Measurements from ENCODE around the gene CPA5. TPM values are rescaled to one million over a fixed set of nuclear protein-coding genes. Genes with fewer than 3 reads are reported as not detected.
"Not testable (repeated sequence)": the region's sequence is repeated elsewhere in the genome, so short reads cannot be mapped to it uniquely, and the experiment has no call there.

CPA5 gene
- polyA plus RNA-seq (2012; ENCODE audit: insufficient read depth, insufficient read length), result not detected

GRCh38 chr7:130344271-130344866, at the start of gene CPA5:
CPA5 (plus strand) TSS chr7:130344816; CDS start chr7:130346486, 1,670 bp downstream.
- no peak within 1 kb of the TSS for H3K4me3 ChIP-seq (ENCODE audit: low read length)

GRCh38 chr7:130296221-130296951, 48.2 kb upstream of the CPA5 start:
- no peak overlapping the region for H3K4me3 ChIP-seq (ENCODE audit: low read length)
- DNase-seq (ENCODE audit: low read depth, low spot score), result no peak

More at GRCh38 chr7:130344271-130344866, at the start of gene CPA5:
- DNase-seq (ENCODE audit: low read depth, low spot score), result no peak

- no peak overlapping the region for H3K4me3 ChIP-seq (ENCODE audit: low read length)
- DNase-seq (ENCODE audit: low read depth, low spot score), result no peak
Measured at GRCh38 chr7:130297628-130298543, 46.7 kb upstream of the CPA5 start.

DNA sequence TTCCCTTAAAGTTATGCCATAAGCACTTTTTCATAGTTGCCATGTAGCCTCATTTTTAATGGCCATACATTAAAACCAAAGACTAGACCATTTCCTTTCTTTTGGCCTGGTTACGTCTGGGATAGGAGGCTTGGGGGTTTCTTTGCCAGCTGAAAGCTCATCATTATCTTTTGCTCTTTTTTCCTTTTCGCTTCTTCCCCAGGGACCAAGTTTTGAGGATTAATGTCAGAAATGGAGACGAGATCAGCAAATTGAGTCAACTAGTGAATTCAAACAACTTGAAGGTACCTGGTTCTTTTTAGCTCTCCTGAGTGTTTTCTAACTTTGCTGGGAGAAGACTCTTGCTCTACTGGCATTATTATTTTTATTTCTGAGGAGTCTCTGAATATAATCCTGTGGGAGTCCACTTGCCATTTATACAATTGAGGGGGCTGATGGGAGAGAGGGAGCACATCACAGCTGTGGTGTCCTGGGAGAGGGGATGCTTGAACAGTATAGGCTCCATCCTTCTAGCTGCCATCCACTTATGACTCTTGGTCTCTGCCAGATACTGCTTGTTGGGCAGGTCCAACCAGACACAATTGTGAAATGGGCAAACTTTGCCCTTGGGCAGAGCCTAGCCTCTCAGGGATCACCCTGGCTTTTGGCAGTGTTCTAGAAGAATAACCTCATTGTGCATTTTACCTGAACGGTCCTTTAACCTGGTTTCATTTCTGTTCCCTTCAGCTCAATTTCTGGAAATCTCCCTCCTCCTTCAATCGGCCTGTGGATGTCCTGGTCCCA, 45.9 kb upstream of the CPA5 start:
- DNase-seq (ENCODE audit: low read depth, low spot score), result no peak
- no peak overlapping the region for H3K4me3 ChIP-seq (ENCODE audit: low read length)

DNA sequence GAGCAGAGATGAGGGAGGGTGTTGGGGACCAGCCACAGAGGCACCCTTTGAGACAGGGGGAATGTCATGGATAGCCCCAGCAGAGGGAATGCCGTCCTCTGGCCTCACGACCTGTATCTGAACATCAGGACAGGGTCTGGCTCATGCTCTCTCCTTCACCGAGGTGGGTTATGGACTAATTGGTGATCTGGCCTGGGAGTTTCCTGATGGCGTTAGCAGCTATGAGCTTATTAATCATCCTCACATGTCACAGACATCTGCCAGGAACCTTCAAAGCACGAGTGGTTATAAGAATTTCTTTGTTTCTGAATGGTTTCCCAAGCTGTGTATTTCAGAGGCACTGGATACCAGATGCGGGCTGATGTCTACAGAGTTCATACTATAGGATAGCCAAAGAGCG, 44.8 kb upstream of the CPA5 start:
- no peak for DNase-seq (ENCODE audit: low read depth, low spot score)
- no peak overlapping the region for H3K4me3 ChIP-seq (ENCODE audit: low read length)

DNA sequence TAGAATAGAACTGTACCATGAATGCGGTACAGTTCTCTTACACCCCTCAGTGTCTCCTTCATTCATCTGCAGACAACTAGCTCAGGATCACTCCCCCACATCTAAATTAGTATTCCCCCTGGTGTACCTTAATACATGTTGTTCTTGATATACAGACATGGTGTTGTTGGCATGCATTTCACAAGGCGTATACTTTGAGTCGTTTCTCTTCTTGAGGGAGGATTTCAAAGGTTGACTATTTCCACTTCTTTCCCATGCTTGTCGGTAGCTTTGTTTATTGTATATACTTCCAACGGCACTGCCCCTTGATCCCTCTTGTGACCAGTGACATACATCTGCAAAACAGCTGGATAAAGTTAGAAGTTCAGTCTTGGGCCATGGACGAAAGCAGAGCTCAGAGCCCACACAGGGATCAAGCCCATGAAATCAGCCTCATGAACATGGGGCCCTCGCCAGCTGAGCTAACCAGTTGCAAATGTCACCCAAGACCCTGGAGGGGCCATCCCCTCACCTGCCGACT, 43.1 kb upstream of the CPA5 start:
- no peak for DNase-seq (ENCODE audit: low read depth, low spot score)
- no peak overlapping the region for H3K4me3 ChIP-seq (ENCODE audit: low read length)

GRCh38 chr7:130302649-130303048, 42.0 kb upstream of the CPA5 start:
- no peak for DNase-seq (ENCODE audit: low read depth, low spot score)
- H3K4me3 ChIP-seq (ENCODE audit: low read length), result no peak overlapping the region

DNA sequence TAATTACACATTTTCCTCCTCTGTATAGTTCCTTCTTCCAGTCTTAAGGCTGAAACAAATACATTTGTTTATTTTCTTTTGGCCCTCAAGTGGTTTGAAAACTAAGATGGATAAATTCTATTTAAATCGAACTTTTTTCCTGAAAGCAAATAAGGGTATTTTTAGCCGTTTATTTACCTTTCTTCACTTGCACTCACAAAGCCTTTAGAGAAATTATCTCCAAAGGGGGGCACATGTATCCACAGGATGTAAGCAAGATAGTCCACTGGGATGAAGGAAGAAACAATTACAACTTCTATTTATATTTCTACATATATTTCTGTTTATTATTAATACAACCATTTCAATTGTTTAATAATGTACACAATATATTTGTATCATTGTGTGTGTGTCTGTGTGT, 41.5 kb upstream of the CPA5 start:
- H3K4me3 ChIP-seq (ENCODE audit: low read length), result no peak overlapping the region
- no peak for DNase-seq (ENCODE audit: low read depth, low spot score)

GRCh38 chr7:130303551-130303950, 41.1 kb upstream of the CPA5 start:
- no peak overlapping the region for H3K4me3 ChIP-seq (ENCODE audit: low read length)
- DNase-seq (ENCODE audit: low read depth, low spot score), result peak; percentile 51

DNA sequence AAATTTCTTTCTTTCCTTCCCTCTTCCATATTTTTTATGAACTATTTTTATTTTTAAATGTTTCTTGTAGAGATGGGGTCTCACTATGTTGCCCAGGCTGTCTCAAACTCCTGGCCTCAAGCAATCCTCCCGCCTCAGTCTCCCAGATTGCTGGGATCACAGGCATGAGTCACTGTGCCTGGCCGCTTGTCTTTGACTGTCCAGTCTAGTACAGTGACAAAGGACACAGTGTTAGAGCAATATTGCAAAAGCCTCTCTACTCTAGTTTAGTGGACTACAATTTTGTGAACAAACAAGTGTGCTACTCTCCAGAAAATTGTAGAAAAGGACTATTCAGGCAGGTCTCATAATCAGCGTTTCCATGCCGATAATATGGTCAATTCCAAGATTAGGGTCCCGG, 40.6 kb upstream of the CPA5 start:
- no peak for DNase-seq (ENCODE audit: low read depth, low spot score)
- no peak overlapping the region for H3K4me3 ChIP-seq (ENCODE audit: low read length)

DNA sequence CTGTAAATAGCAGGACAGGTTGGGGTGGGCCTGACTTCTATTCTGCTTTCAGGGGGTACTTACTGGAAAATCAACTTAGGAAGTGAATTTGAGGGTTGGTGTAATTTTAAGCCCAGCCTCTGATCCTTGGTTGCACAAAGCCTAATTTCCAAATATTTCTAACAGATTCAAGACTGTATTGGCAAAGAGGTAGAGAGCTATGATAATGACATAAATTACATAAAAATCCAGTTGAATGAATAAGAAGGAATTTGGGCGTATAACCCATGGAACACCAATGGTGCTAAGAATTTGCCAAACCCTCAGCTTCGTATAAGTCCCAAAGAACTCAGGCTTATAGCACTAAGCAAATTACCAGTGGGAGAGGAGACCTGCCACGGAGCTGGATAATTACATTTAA, 39.7 kb upstream of the CPA5 start:
- no peak for DNase-seq (ENCODE audit: low read depth, low spot score)

DNA sequence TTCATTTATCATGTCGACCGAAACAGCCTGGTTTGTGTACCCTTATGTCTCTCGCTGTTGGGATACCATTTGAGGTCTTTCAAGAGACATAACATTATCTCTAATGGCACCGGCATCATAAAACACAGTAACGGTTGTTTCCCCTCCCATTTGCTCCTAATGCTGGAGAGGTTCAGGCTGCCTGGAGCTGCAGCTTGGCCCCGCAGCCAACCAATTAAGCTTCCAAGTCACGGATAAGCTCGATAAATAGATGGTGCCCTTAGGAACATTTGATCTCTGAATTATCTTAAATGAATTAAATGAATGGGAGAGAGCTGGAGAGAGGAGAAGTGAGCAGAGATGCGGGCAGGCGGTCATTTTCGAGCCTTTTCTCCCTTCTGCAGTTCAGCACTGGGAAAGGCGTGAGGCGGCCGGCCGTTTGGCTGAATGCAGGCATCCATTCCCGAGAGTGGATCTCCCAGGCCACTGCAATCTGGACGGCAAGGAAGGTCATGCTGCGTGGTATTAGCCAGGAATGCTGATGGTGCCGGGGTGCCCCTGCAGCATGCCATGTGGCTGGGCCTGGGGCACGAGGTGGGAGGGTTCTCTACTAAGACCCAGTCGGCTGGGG, 39.1 kb upstream of the CPA5 start:
- no peak overlapping the region for H3K4me3 ChIP-seq (ENCODE audit: low read length)
- DNase-seq (ENCODE audit: low read depth, low spot score), result no peak

More for the DNA sequence above, 39.7 kb upstream of the CPA5 start:
- no peak overlapping the region for H3K4me3 ChIP-seq (ENCODE audit: low read length)

GRCh38 chr7:130309986-130310385, 34.6 kb upstream of the CPA5 start:
- DNase-seq (ENCODE audit: low read depth, low spot score), result peak; percentile 68
- no peak overlapping the region for H3K4me3 ChIP-seq (ENCODE audit: low read length)

DNA sequence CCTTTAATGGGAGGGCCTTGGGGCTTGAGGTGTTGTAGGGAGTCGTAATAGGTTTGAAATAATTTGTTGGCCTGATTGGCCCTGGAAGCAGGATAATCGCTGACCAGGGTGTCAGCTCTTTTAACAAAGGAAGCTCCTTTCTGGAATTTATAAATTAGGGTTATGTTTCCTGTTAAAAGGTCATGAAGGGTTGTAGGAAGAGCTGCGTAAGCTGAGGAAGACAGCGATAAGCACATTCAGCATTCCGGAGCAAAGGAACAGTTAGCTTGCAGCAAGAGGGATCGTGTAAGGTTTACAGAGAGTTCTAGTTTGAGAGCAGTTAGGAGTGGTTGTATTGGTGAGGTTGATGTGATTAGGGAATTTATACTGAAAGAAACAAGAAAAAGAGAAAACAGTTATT, 30.3 kb upstream of the CPA5 start:
- DNase-seq (ENCODE audit: low read depth, low spot score), result no peak
- no peak overlapping the region for H3K4me3 ChIP-seq (ENCODE audit: low read length)

GRCh38 chr7:130319541-130319940, 25.1 kb upstream of the CPA5 start:
- no peak overlapping the region for H3K4me3 ChIP-seq (ENCODE audit: low read length)
- no peak for DNase-seq (ENCODE audit: low read depth, low spot score)

GRCh38 chr7:130321542-130322229, 22.9 kb upstream of the CPA5 start:
- not testable (repeated sequence) for H3K4me3 ChIP-seq (ENCODE audit: low read length); DNase-seq (ENCODE audit: low read depth, low spot score)

GRCh38 chr7:130322615-130323014, 22.0 kb upstream of the CPA5 start:
- H3K4me3 ChIP-seq (ENCODE audit: low read length), result no peak overlapping the region
- DNase-seq (ENCODE audit: low read depth, low spot score), result no peak
